GM23338 (cell line): ENCODE data around the gene GPR83. TPM values are rescaled to one million over a fixed set of nuclear protein-coding genes. Genes with fewer than 3 reads are reported as not detected.

ENCODE experiments used
- ATAC-seq: fragments of 200-7000 bp; cut with Tn5 transposase; 3 replicates; pipeline ENCODE4 v1.9.1; 2020
- DNase-seq: peaks from one replicate; pipeline ENCODE4 v3.0.0-alpha.2; 2015; ENCODE audit warnings: low spot score
- H2AFZ ChIP-seq: fragments of 200-600 bp; sonication (generic); 2 replicates; pipeline ENCODE4 v1.8.0; 2016; ENCODE audit warnings: antibody characterized with exemption, mild to moderate bottlenecking, moderate library complexity
- H3F3A ChIP-seq: fragments of 200-600 bp; sonication (generic); replicated peaks from 2 replicates; pipeline ENCODE4 v1.8.0; 2017; ENCODE audit warnings: antibody characterized with exemption, mixed run types, low read depth
- H3K27ac ChIP-seq: fragments of 200-600 bp; sonication (generic); 2 replicates; pipeline ENCODE4 v1.6.1; 2016; ENCODE audit warnings: low read depth
- H3K27me3 ChIP-seq: fragments of 200-600 bp; sonication (generic); 2 replicates; pipeline ENCODE4 v1.8.0; 2016; ENCODE audit warnings: mild to moderate bottlenecking, mixed run types, moderate library complexity; ENCODE audit not compliant: insufficient read depth
- H3K36me3 ChIP-seq: fragments of 200-600 bp; sonication (generic); 2 replicates; pipeline ENCODE4 v1.8.0; 2016; ENCODE audit warnings: mild to moderate bottlenecking; ENCODE audit not compliant: insufficient read depth
- H3K4me1 ChIP-seq: fragments of 200-600 bp; sonication (generic); 2 replicates; pipeline ENCODE4 v1.8.0; 2016; ENCODE audit warnings: mild to moderate bottlenecking, moderate library complexity; ENCODE audit not compliant: insufficient read depth
- H3K4me2 ChIP-seq: fragments of 200-600 bp; sonication (generic); 2 replicates; pipeline ENCODE4 v1.7.1; 2017; ENCODE audit warnings: mixed run types
- H3K4me3 ChIP-seq: fragments of 200-600 bp; sonication (generic); 2 replicates; pipeline ENCODE4 v1.6.1; 2016; ENCODE audit warnings: mixed run types
- H3K79me2 ChIP-seq: fragments of 200-600 bp; sonication (generic); replicated peaks from 2 replicates; pipeline ENCODE4 v1.8.0; 2017; ENCODE audit warnings: mild to moderate bottlenecking; ENCODE audit not compliant: insufficient read depth
- H3K9me2 ChIP-seq: fragments of 200-600 bp; sonication (generic); 2 replicates; pipeline ENCODE4 v1.8.0; 2017; ENCODE audit not compliant: insufficient read depth
- H4K20me1 ChIP-seq: fragments of 200-600 bp; sonication (generic); replicated peaks from 2 replicates; pipeline ENCODE4 v1.8.0; 2017; ENCODE audit warnings: mild to moderate bottlenecking; ENCODE audit not compliant: insufficient read depth
- H3K27ac Mint-ChIP-seq: 2 replicates; pipeline ENCODE4 v1.8.0; 2020; ENCODE audit warnings: inconsistent platforms, mild to moderate bottlenecking, moderate library complexity, mixed read lengths
- H3K27me3 Mint-ChIP-seq: 3 replicates; pipeline ENCODE4 v1.8.0; 2022; ENCODE audit warnings: low read depth, mild to moderate bottlenecking, moderate library complexity, mixed read lengths, inconsistent platforms; ENCODE audit not compliant: insufficient read depth, poor library complexity
- H3K36me3 Mint-ChIP-seq: 3 replicates; pipeline ENCODE4 v1.8.0; 2021; ENCODE audit warnings: low read depth, mild to moderate bottlenecking, inconsistent platforms, moderate library complexity, mixed read lengths
- H3K4me1 Mint-ChIP-seq: 3 replicates; pipeline ENCODE4 v1.8.0; 2020; ENCODE audit warnings: mild to moderate bottlenecking, inconsistent platforms, mixed read lengths
- H3K4me3 Mint-ChIP-seq: 3 replicates; pipeline ENCODE4 v1.8.0; 2021; ENCODE audit warnings: moderate library complexity, mild to moderate bottlenecking, inconsistent platforms, mixed read lengths
- H3K9me3 Mint-ChIP-seq: 3 replicates; pipeline ENCODE4 v1.8.0; 2020; ENCODE audit warnings: moderate library complexity, mild to moderate bottlenecking, inconsistent platforms, mixed read lengths
- CREB1 ChIP-seq: fragments of 250-450 bp; sonication (Bioruptor Pico); IDR thresholded peaks from 2 replicates; pipeline ENCODE4 v1.5.0; 2020; ENCODE audit warnings: low read depth, mild to moderate bottlenecking, moderate library complexity
- STAT1 ChIP-seq: IDR thresholded peaks from one replicate; pipeline ENCODE4 v1.6.1; 2016; ENCODE audit warnings: antibody characterized with exemption; ENCODE audit not compliant: unreplicated experiment
- polyA plus RNA-seq: library from polyadenylated mRNA; unstranded; fragments of >200 nt; fragmentation: Nextera tagmentation; extraction: Ambion mirVana; gene quantifications from 2 replicates; pipeline ENCODE4 v1.2.1, GENCODE V29; 2016
- total RNA-seq: library from RNA; depleted of rRNA; stranded (reverse); fragments of >200 nt; shearing (Covaris generic); gene quantifications from 2 replicates; pipeline ENCODE4 v1.2.3, GENCODE V29; 2014
- TF ChIP-seq, protein P1 (sequence below), 2 experiments: fragments of 200-600 bp in 1 of 2; sonication (generic) in 1 of 2; conservative IDR thresholded peaks; 2 replicates each; pipeline versions ENCODE4 v1.5.1 to v1.6.1; 2016 to 2017; ENCODE audit warnings: antibody characterized with exemption in 2 of 2, low read depth in 2 of 2, mild to moderate bottlenecking in 2 of 2, moderate library complexity in 1 of 2
- TF ChIP-seq, protein P2 (sequence below): IDR thresholded peaks from one replicate; pipeline ENCODE4 v1.6.1; 2018; ENCODE audit warnings: antibody characterized with exemption; ENCODE audit not compliant: unreplicated experiment

The GPR83 gene
- total and polyA plus RNA-seq, 2 experiments from 2014 or later = 0.17 to 0.18 TPM

GRCh38 chr11:94417386-94417987 lies 16.3 kb upstream of the GPR83 start:
- Histone ChIP-seq H2AFZ (no peak overlapping the region), H3K4me1 (no peaks in the 10 kb centered on the region), H4K20me1 (no peaks in the 10 kb centered on the region), H3K27me3 (no peaks in the 10 kb centered on the region), H3K4me3 (no peak overlapping the region), H3K27ac (no peak overlapping the region; the same call in 1 of the 2 replicates), H3K79me2 (no peaks in the 10 kb centered on the region), H3K36me3 (no peaks in the 10 kb centered on the region), H3K4me2 (no peak overlapping the region), H3F3A (no peaks in the 10 kb centered on the region), H3K9me2 (no peaks in the 10 kb centered on the region)
- ATAC-seq = peak; percentile 82
- Mint-ChIP-seq H3K27ac (no peak overlapping the region), H3K36me3 (peaks cover 11% of the 10 kb centered on the region; the same call in 2 of the 3 replicates), H3K27me3 (no peaks in the 10 kb centered on the region), H3K4me1 (no peaks in the 10 kb centered on the region), H3K4me3 (no peak overlapping the region), H3K9me3 (no peaks in the 10 kb centered on the region)
- peak; percentile 66 for DNase-seq
- TF ChIP-seq, protein P1, sequence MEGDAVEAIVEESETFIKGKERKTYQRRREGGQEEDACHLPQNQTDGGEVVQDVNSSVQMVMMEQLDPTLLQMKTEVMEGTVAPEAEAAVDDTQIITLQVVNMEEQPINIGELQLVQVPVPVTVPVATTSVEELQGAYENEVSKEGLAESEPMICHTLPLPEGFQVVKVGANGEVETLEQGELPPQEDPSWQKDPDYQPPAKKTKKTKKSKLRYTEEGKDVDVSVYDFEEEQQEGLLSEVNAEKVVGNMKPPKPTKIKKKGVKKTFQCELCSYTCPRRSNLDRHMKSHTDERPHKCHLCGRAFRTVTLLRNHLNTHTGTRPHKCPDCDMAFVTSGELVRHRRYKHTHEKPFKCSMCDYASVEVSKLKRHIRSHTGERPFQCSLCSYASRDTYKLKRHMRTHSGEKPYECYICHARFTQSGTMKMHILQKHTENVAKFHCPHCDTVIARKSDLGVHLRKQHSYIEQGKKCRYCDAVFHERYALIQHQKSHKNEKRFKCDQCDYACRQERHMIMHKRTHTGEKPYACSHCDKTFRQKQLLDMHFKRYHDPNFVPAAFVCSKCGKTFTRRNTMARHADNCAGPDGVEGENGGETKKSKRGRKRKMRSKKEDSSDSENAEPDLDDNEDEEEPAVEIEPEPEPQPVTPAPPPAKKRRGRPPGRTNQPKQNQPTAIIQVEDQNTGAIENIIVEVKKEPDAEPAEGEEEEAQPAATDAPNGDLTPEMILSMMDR (conservative IDR thresholded peaks at IDR 0.05; ENCODE audit: low read depth in 2 of 2) = peak; percentile 77 to 82
- TF ChIP-seq STAT1 = no peak

DNA sequence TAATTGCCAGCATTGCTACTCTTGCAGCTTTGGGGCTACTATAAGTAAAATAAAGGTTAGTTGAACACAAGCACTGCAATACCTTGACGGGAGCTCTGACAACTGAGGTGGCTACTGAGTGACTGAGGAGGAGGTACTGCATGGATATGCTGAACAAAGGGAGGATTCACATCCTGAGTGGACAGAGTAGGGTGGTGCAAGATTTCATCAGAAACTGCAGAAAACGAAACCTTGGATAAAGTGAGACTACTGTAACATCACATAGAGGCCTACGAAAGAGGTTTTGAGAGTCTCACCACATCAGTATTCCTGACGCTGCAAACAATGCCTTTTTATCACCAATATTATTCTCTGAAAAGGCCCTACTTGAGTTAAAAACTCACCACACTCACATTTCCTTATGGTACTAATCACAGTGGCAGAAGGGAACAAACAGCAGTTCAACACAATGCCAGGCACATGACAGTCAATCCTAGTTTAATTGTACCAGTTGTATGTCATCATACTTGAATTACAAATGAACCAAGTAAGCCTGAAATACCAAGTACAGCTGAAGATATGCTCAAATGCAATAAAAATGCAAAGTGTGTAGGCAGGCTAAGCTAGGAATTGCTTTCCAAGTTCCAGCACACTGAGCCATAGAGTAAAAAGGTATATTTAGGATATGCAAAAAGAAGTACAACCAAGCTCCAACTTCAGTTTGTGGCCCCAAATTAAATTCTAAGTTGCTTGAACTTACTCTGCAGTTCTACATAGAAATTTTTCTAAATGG lies 4.0 kb upstream of the GPR83 start:
- Histone ChIP-seq H4K20me1 (no peaks in the 10 kb centered on the region), H3K4me2 (no peak overlapping the region), H3K27ac (no peak overlapping the region), H3K4me3 (no peak overlapping the region), H3K79me2 (no peaks in the 10 kb centered on the region), H3K27me3 (peaks cover 24% of the 10 kb centered on the region), H3K4me1 (peaks cover 12% of the 10 kb centered on the region), H3K9me2 (no peaks in the 10 kb centered on the region), H2AFZ (no peak overlapping the region), H3F3A (no peaks in the 10 kb centered on the region), H3K36me3 (no peaks in the 10 kb centered on the region)
- no peak for TF ChIP-seq CREB1 (CRISPR knock-in tag)
- no peak for TF ChIP-seq STAT1
- TF ChIP-seq, protein P2, sequence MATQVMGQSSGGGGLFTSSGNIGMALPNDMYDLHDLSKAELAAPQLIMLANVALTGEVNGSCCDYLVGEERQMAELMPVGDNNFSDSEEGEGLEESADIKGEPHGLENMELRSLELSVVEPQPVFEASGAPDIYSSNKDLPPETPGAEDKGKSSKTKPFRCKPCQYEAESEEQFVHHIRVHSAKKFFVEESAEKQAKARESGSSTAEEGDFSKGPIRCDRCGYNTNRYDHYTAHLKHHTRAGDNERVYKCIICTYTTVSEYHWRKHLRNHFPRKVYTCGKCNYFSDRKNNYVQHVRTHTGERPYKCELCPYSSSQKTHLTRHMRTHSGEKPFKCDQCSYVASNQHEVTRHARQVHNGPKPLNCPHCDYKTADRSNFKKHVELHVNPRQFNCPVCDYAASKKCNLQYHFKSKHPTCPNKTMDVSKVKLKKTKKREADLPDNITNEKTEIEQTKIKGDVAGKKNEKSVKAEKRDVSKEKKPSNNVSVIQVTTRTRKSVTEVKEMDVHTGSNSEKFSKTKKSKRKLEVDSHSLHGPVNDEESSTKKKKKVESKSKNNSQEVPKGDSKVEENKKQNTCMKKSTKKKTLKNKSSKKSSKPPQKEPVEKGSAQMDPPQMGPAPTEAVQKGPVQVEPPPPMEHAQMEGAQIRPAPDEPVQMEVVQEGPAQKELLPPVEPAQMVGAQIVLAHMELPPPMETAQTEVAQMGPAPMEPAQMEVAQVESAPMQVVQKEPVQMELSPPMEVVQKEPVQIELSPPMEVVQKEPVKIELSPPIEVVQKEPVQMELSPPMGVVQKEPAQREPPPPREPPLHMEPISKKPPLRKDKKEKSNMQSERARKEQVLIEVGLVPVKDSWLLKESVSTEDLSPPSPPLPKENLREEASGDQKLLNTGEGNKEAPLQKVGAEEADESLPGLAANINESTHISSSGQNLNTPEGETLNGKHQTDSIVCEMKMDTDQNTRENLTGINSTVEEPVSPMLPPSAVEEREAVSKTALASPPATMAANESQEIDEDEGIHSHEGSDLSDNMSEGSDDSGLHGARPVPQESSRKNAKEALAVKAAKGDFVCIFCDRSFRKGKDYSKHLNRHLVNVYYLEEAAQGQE = no peak
- Mint-ChIP-seq H3K36me3 (peaks cover 7% of the 10 kb centered on the region), H3K4me1 (peaks cover 13% of the 10 kb centered on the region), H3K27me3 (peaks cover 25% of the 10 kb centered on the region), H3K4me3 (no peak overlapping the region), H3K9me3 (peaks cover 6% of the 10 kb centered on the region; the same call in 2 of the 3 replicates), H3K27ac (no peak overlapping the region)
- no peak for ATAC-seq
- DNase-seq = no peak
